HG02763 (cell line): ENCODE measurements around the gene ARSB.
"Not testable (repeated sequence)": the region's sequence is repeated elsewhere in the genome, so short reads cannot be mapped to it uniquely, and the experiment has no call there.

Experiments used
- ATAC-seq: cut with Tn5 transposase; IDR thresholded peaks from one replicate; pipeline ENCODE4 v1.9.1; 2021; ENCODE audit warnings: mild to moderate bottlenecking, moderate library complexity; ENCODE audit not compliant: unreplicated experiment

ARSB gene

GRCh38 chr5:78958672-78959445 is 26.3 kb downstream of the ARSB start:
- no peak for ATAC-seq

GRCh38 chr5:78956901-78957300 is 28.2 kb downstream of the ARSB start:
- no peak for ATAC-seq

GRCh38 chr5:78953092-78953800 is 31.9 kb downstream of the ARSB start:
- ATAC-seq = no peak

GRCh38 chr5:78930721-78931120 is 54.4 kb downstream of the ARSB start:
- ATAC-seq = no peak

GRCh38 chr5:78929833-78930232 is 55.3 kb downstream of the ARSB start:
- no peak for ATAC-seq

- ATAC-seq = no peak
Measured at GRCh38 chr5:78927657-78928282, 57.3 kb downstream of the ARSB start.

GRCh38 chr5:78926252-78926651 is 58.9 kb downstream of the ARSB start:
- no peak for ATAC-seq

GRCh38 chr5:78925129-78925876 is 59.8 kb downstream of the ARSB start:
- no peak for ATAC-seq

- ATAC-seq = no peak
Measured at GRCh38 chr5:78923622-78923970, 61.5 kb downstream of the ARSB start.

- no peak for ATAC-seq
Measured at GRCh38 chr5:78922879-78923621, 62.1 kb downstream of the ARSB start.

GRCh38 chr5:78920604-78921003 is 64.5 kb downstream of the ARSB start:
- ATAC-seq = no peak

- no peak for ATAC-seq
Measured at GRCh38 chr5:78919796-78920195, 65.3 kb downstream of the ARSB start.

GRCh38 chr5:78916044-78916443 is 69.1 kb downstream of the ARSB start:
- no peak for ATAC-seq

GRCh38 chr5:78915170-78915569 is 69.9 kb downstream of the ARSB start:
- ATAC-seq = no peak

- ATAC-seq = no peak
Measured at GRCh38 chr5:78912811-78913210, 72.3 kb downstream of the ARSB start.

GRCh38 chr5:78912085-78912771 is 72.9 kb downstream of the ARSB start:
- ATAC-seq = no peak

GRCh38 chr5:78909224-78909983 is 75.7 kb downstream of the ARSB start:
- not testable (repeated sequence) for ATAC-seq

GRCh38 chr5:78908173-78909061 is 76.7 kb downstream of the ARSB start:
- ATAC-seq = no peak
